ENCODE data around the gene AMELX.

AMELX gene

GRCh38 chrX:11293113-11293512 lies at the start of gene AMELX:
Gene AMELX, plus strand, starts transcription at chrX:11293413. Its CDS starts 1,376 bp downstream, at chrX:11294789.
- no peak for DNase-seq (ENCODE audit: low spot score)

- DNase-seq (ENCODE audit: low spot score), result no peak
Measured at GRCh38 chrX:11244636-11245035, 48.6 kb upstream of the AMELX start.

GRCh38 chrX:11254417-11255109 lies 38.6 kb upstream of the AMELX start:
- no peak for DNase-seq (ENCODE audit: low spot score)

- no peak for DNase-seq (ENCODE audit: low spot score)
Measured at GRCh38 chrX:11257290-11257689, 35.9 kb upstream of the AMELX start.

GRCh38 chrX:11257711-11258110 lies 35.5 kb upstream of the AMELX start:
- no peak for DNase-seq (ENCODE audit: low spot score)

GRCh38 chrX:11259437-11259836 lies 33.8 kb upstream of the AMELX start:
- no peak for DNase-seq (ENCODE audit: low spot score)

- DNase-seq (ENCODE audit: low spot score), result no peak
Measured at GRCh38 chrX:11261260-11261659, 32.0 kb upstream of the AMELX start.

GRCh38 chrX:11264925-11265324 lies 28.3 kb upstream of the AMELX start:
- no peak for DNase-seq (ENCODE audit: low spot score)

GRCh38 chrX:11265352-11265751 lies 27.9 kb upstream of the AMELX start:
- DNase-seq (ENCODE audit: low spot score), result no peak

- DNase-seq (ENCODE audit: low spot score), result no peak
Measured at GRCh38 chrX:11266573-11267003, 26.6 kb upstream of the AMELX start.

GRCh38 chrX:11267425-11267824 lies 25.8 kb upstream of the AMELX start:
- no peak for DNase-seq (ENCODE audit: low spot score)

GRCh38 chrX:11269006-11269405 lies 24.2 kb upstream of the AMELX start:
- peak; percentile 3 for DNase-seq (ENCODE audit: low spot score)

GRCh38 chrX:11269996-11270395 lies 23.2 kb upstream of the AMELX start:
- DNase-seq (ENCODE audit: low spot score), result no peak

GRCh38 chrX:11272290-11272689 lies 20.9 kb upstream of the AMELX start:
- no peak for DNase-seq (ENCODE audit: low spot score)

GRCh38 chrX:11272863-11273262 lies 20.4 kb upstream of the AMELX start:
- DNase-seq (ENCODE audit: low spot score), result no peak

- DNase-seq (ENCODE audit: low spot score), result peak; percentile 6
Measured at GRCh38 chrX:11273544-11273943, 19.7 kb upstream of the AMELX start.

- DNase-seq (ENCODE audit: low spot score), result no peak
Measured at GRCh38 chrX:11282043-11282442, 11.2 kb upstream of the AMELX start.

GRCh38 chrX:11285651-11286050 lies 7.6 kb upstream of the AMELX start:
- DNase-seq (ENCODE audit: low spot score), result no peak

GRCh38 chrX:11287505-11287904 lies 5.7 kb upstream of the AMELX start:
- no peak for DNase-seq (ENCODE audit: low spot score)

GRCh38 chrX:11290416-11291102 lies 2.7 kb upstream of the AMELX start:
- DNase-seq (ENCODE audit: low spot score), result no peak

GRCh38 chrX:11296051-11296450 lies 2.8 kb downstream of the AMELX start:
- peak; percentile 73 for DNase-seq (ENCODE audit: low spot score)

GRCh38 chrX:11298600-11298999 lies 5.4 kb downstream of the AMELX start:
- no peak for DNase-seq (ENCODE audit: low spot score)

- DNase-seq (ENCODE audit: low spot score), result no peak
Measured at GRCh38 chrX:11304829-11305228, 11.6 kb downstream of the AMELX start.

- DNase-seq (ENCODE audit: low spot score), result no peak
Measured at GRCh38 chrX:11305641-11306040, 12.4 kb downstream of the AMELX start.

Data from SW480 (cell line).